Caco-2 (cell line): ENCODE results near the gene BHLHE23. TPM values are rescaled to one million over a fixed set of nuclear protein-coding genes. Genes with fewer than 3 reads are reported as not detected.

Source experiments
- BruUV-seq: library from RNA; stranded (reverse); fragments of 400-500 nt; replicated peaks from 2 replicates; lab custom pipeline; 2021; lab: Mats Ljungman, UMichigan
- CTCF ChIA-PET: fragments of 300-600 bp; sonication (Branson Sonifier 250); formaldehyde crosslinking; loops from one replicate; lab custom pipeline; 2022; ENCODE audit warnings: antibody characterized with exemption; lab: Charles Lee
- POLR2A ChIA-PET: fragments of 300-600 bp; sonication (Branson Sonifier 250); formaldehyde crosslinking; loops from one replicate; lab custom pipeline; 2022; ENCODE audit warnings: antibody characterized with exemption; lab: Charles Lee
- DNase-seq, 2 experiments: peaks; one replicate each; pipeline versions ENCODE4 v3.0.0 to v3.0.0-alpha.2; 2020 to 2022
- H3K27me3 ChIP-seq: replicated peaks from 2 replicates; pipeline ENCODE4 v1.6.0; 2011; ENCODE audit warnings: low read length; ENCODE audit not compliant: control insufficient read depth, insufficient read depth
- H3K36me3 ChIP-seq: 2 replicates; pipeline ENCODE4 v1.5.1; 2011; ENCODE audit warnings: low read length; ENCODE audit not compliant: control insufficient read depth, insufficient read depth
- H3K4me1 ChIP-seq: fragments of 250-450 bp; sonication (Bioruptor Pico); 2 replicates; pipeline ENCODE4 v1.5.1; 2020; ENCODE audit warnings: mild to moderate bottlenecking
- H3K4me3 ChIP-seq: 2 replicates; pipeline ENCODE4 v1.5.1; 2011; ENCODE audit warnings: low read depth, mild to moderate bottlenecking, control low read depth, low read length
- H3K9me3 ChIP-seq: fragments of 250-450 bp; sonication (Bioruptor Pico); 2 replicates; pipeline ENCODE4 v1.5.1; 2020; ENCODE audit warnings: mild to moderate bottlenecking, moderate library complexity
- H3K27ac Mint-ChIP-seq: one replicate; pipeline ENCODE4 v1.8.0; 2022; ENCODE audit warnings: mixed read lengths; ENCODE audit not compliant: unreplicated experiment
- H3K27me3 Mint-ChIP-seq: one replicate; pipeline ENCODE4 v1.8.0; 2022; ENCODE audit warnings: mixed read lengths; ENCODE audit not compliant: insufficient read depth, unreplicated experiment
- H3K36me3 Mint-ChIP-seq: one replicate; pipeline ENCODE4 v1.8.0; 2022; ENCODE audit warnings: mild to moderate bottlenecking, mixed read lengths; ENCODE audit not compliant: insufficient read depth, unreplicated experiment
- H3K4me1 Mint-ChIP-seq: one replicate; pipeline ENCODE4 v1.8.0; 2022; ENCODE audit warnings: low read depth, mixed read lengths; ENCODE audit not compliant: unreplicated experiment
- H3K4me3 Mint-ChIP-seq: one replicate; pipeline ENCODE4 v1.8.0; 2022; ENCODE audit warnings: mild to moderate bottlenecking, moderate library complexity, mixed read lengths; ENCODE audit not compliant: unreplicated experiment
- H3K9me3 Mint-ChIP-seq: one replicate; pipeline ENCODE4 v1.8.0; 2022; ENCODE audit warnings: mixed read lengths; ENCODE audit not compliant: unreplicated experiment
- CTCF ChIP-seq, 2 experiments: fragments of 200-600 bp in 1 of 2; IDR thresholded peaks; 1 replicate in 1 of 2; 2 replicates in 1 of 2; pipeline versions ENCODE4 v1.5.1 to v1.8.0; 2011 to 2022; ENCODE audit warnings: antibody characterized with exemption in 1 of 2, control low read depth in 1 of 2, inconsistent platforms in 1 of 2, low read depth in 1 of 2, low read length in 1 of 2, mild to moderate bottlenecking in 1 of 2, moderate library complexity in 1 of 2; ENCODE audit not compliant: insufficient read depth in 1 of 2, severe bottlenecking in 1 of 2, unreplicated experiment in 1 of 2
- intact Hi-C: fragments of 100-400 bp; cut with micrococcal nuclease; formaldehyde crosslinking; loops from one replicate; pipeline ENCODE4 v1.10.0; 2022; ENCODE audit not compliant: unreplicated experiment
- total RNA-seq: library from RNA; stranded (reverse); gene quantifications from 2 replicates; pipeline ENCODE4 v1.2.3, GENCODE V29; 2022

Gene BHLHE23
- total RNA-seq, 1 experiment from 2014 or later, result 0.95 TPM

- no peaks in the 10 kb centered on the region for H3K4me1 Mint-ChIP-seq
- Histone ChIP-seq H3K4me1 (peaks cover 6% of the 10 kb centered on the region; the same call in 1 of the 2 replicates), H3K9me3 (0 out of 2 replicates have a peak, but pooled peaks cover 5% of the 10 kb centered on the region), H3K4me3 (no peak overlapping the region), H3K27me3 (peaks cover 2% of the 10 kb centered on the region; the same call in 1 of the 2 replicates), H3K36me3 (no peaks in the 10 kb centered on the region)
- intact Hi-C loops, result no loop called here
- H3K9me3 Mint-ChIP-seq, result no peaks in the 10 kb centered on the region
- no peak overlapping the region for H3K27ac Mint-ChIP-seq
- no peak for DNase-seq
- H3K27me3 Mint-ChIP-seq, result peaks cover 4% of the 10 kb centered on the region
- no peaks in the 10 kb centered on the region for H3K36me3 Mint-ChIP-seq
- TF ChIP-seq CTCF (IDR thresholded peaks at IDR 0.05; ENCODE audit: insufficient read depth in 1 of 2, low read depth in 1 of 2, low read length in 1 of 2, severe bottlenecking in 1 of 2, unreplicated experiment in 1 of 2), result no peak
- ChIA-PET CTCF (interaction anchor here (1.6 to 2.6 kb wide), 2 partner anchors 13 to 24 kb away, joined by 6 to 10 read pairs; no protein-coding TSS in a partner anchor), POLR2A (interaction anchor here (0.9 kb wide), 1 partner anchor 47 kb away, joined by 4 read pairs; the partner anchor contains the start of gene GID8)
- no TSS peak for BruUV-seq
- no peak overlapping the region for H3K4me3 Mint-ChIP-seq
These were observed 21.9 kb downstream of the BHLHE23 start for GRCh38 chr20:62984666-62985443.

DNA sequence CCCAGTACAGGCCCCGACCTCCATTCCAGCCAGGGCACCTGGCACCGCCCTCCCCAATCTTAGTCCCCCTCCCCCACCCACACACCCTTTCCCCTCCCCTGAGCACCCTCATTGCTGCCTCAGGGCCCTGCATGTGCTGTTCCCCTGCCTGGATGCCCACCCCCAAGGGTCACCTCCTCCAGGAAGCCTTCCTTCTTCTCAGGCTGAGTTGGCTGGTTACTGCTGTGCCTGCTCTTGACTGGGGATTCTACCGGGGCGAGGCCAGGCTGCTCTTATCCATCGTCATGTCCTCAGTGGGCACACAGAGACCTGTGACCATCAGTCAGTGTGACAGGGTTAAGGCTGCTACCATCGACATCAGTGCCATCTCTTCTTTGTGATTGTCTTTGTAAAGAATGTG is 23.6 kb downstream of the BHLHE23 start:
- no TSS peak for BruUV-seq
- Histone ChIP-seq H3K27me3 (no peaks in the 10 kb centered on the region), H3K36me3 (no peaks in the 10 kb centered on the region), H3K9me3 (0 out of 2 replicates have a peak, but pooled peaks cover 4% of the 10 kb centered on the region), H3K4me1 (no peaks in the 10 kb centered on the region), H3K4me3 (no peak overlapping the region)
- H3K9me3 Mint-ChIP-seq, result no peaks in the 10 kb centered on the region
- DNase-seq, result no peak
- H3K36me3 Mint-ChIP-seq, result no peaks in the 10 kb centered on the region
- POLR2A ChIA-PET, result interaction anchor here (0.6 kb wide), 1 partner anchor 121 kb away, joined by 3 read pairs; the partner anchor contains the start of gene TCFL5
- intact Hi-C loops, result no loop called here
- peaks cover 4% of the 10 kb centered on the region for H3K27me3 Mint-ChIP-seq
- no peak overlapping the region for H3K4me3 Mint-ChIP-seq
- CTCF ChIA-PET, result interaction anchor here (1.6 kb wide), 1 partner anchor 25 kb away, joined by 6 read pairs; no protein-coding TSS in a partner anchor
- H3K27ac Mint-ChIP-seq, result no peak overlapping the region
- H3K4me1 Mint-ChIP-seq, result no peaks in the 10 kb centered on the region
- TF ChIP-seq CTCF (IDR thresholded peaks at IDR 0.05; ENCODE audit: insufficient read depth in 1 of 2, low read depth in 1 of 2, low read length in 1 of 2, severe bottlenecking in 1 of 2, unreplicated experiment in 1 of 2), result no peak

DNA sequence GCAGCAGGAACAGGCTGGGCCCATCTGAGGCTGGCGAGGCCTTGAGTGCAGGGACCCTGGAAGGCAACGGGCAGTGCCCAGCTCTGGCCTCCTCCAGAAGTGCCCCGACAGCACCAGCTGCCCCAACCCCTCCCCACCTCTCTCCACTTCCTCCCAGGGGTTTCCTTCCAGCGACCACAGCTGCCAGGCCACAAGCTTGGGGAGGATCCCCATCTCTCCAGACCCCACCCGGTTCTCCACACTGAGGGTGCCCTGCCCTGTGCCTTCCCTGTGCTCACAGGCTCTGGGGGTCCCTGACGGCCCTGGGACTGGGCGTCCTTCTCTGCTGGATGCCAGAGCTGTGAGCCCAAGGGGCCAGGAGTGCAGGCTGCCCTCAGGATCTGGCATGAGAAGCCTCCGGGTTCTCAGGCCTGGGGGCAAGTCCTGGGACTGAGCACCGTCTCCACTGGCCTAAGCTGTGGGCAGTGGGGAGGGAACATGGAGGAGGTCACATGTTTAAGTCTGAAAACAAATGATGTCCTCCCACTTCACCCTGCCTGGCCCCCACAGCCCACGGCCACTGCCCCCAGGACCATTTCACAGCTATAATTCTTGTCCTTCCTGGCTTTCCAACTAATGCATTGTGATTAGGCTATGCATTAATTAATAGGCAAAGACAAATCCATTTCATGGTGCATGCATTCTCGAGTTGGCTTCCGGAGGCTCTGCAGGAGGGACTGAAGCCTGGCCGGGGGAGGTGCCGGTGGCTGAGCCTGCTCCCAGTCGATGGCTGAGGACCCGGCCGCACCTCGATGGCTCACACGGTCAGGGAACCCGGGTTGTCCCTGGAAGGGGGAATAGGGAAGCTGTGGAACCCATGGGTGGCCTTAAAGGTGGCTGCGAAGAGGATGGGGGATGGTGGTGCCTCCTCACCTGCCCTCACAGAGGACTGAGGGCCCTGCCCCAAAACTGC is 24.4 kb downstream of the BHLHE23 start:
- POLR2A ChIA-PET, result no interaction called here
- BruUV-seq, result no TSS peak
- H3K9me3 Mint-ChIP-seq, result no peaks in the 10 kb centered on the region
- H3K36me3 ChIP-seq, result no peaks in the 10 kb centered on the region
- no peak overlapping the region for H3K27ac Mint-ChIP-seq
- H3K27me3 ChIP-seq, result no peaks in the 10 kb centered on the region
- no peaks in the 10 kb centered on the region for H3K36me3 Mint-ChIP-seq
- CTCF ChIA-PET, result interaction anchor here (0.9 to 1.9 kb wide), 2 partner anchors 10 kb away, joined by 8 to 9 read pairs; no protein-coding TSS in a partner anchor
- no peak overlapping the region for H3K4me3 ChIP-seq
- no peak for DNase-seq
- H3K4me1 ChIP-seq, result no peaks in the 10 kb centered on the region
- H3K4me3 Mint-ChIP-seq, result no peak overlapping the region
- intact Hi-C loops, result no loop called here
- no peaks in the 10 kb centered on the region for H3K9me3 ChIP-seq
- no peak for TF ChIP-seq CTCF (IDR thresholded peaks at IDR 0.05; ENCODE audit: insufficient read depth in 1 of 2, low read depth in 1 of 2, low read length in 1 of 2, severe bottlenecking in 1 of 2, unreplicated experiment in 1 of 2)
- H3K4me1 Mint-ChIP-seq, result no peaks in the 10 kb centered on the region
- peaks cover 4% of the 10 kb centered on the region for H3K27me3 Mint-ChIP-seq
